Germinal center (tissue), 1 donor: ENCODE data around the gene C1QC.

Source experiments
- DNase-seq: peaks from one replicate; pipeline ENCODE4 v3.0.0; 2012; ENCODE audit warnings: mixed read lengths, low spot score

C1QC gene

DNA sequence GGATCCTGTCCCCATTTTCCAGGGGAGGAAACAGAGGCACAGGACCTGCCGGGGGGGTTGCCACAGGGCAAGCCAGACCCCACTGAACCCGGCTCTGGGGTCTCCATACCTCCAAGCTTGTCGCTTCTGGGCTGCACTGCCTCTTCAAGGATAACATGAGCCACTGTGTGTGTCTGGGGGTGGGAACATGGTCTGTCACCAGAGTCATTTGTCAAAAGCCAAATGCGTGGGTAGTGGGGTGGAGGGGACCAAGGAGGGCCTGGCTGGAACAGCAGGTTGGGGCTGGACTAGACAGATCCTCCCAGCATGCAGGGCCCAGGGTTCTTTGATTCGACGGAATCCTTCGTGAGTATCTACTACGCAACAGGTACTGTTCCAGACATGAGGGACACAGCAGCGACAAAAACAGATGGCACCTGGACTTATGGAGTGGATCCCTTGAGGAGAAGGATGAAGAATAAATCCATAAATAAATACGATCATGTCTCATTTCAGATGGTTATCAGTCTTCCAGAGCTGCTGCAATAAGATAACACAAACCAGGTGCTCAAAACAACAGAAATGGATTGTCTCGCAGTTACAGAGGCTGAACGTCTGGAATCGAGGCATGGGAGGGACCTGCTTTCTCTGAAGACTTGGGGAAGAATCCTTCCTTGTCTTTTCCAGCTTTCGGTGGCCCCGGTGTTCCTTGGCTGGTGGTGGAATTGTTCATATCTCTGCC is 38.3 kb downstream of the C1QC start:
- DNase-seq, result no peak

- DNase-seq, result no peak
These were observed 40.1 kb downstream of the C1QC start for GRCh38 chr1:22683547-22683946.

GRCh38 chr1:22685591-22686059 is 42.2 kb downstream of the C1QC start:
- no peak for DNase-seq

DNA sequence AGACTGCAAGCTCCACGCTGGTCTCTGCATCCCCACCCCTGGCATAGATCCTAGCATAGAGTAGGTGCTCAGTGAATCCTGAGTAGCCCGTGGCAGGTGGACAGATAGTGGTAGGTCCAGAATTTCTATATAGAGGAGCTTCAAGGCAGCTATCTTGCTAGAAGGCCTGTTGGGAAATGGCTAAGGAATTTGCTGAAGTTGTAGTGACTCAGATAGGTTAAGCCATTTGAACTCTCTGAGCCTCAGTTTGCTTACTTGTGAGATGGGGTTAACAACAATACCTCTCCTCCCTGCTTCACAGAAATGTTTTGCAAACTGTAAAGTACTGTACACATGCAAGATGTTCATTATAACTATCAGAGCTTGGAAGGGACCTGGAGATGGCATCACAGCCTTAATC is 43.8 kb downstream of the C1QC start:
- no peak for DNase-seq

DNA sequence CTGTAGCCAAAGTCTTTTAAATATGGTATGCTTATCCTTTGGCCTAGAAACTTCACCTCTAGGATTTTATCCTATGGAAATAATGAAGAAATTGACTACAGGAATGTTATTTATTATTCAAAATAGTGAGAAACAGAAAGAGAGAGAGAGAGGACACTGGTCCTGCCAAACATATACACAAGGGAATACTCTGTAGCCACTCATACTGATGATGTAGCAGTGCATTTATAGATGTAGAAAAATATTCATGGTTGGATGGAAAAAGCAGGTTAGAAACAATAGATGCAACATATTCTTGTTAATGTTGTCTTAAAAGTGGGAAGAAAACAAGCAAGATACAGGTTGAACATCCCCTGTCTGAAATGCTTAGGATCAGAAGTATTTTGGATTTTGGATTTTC is 45.0 kb downstream of the C1QC start:
- DNase-seq, result no peak

DNA sequence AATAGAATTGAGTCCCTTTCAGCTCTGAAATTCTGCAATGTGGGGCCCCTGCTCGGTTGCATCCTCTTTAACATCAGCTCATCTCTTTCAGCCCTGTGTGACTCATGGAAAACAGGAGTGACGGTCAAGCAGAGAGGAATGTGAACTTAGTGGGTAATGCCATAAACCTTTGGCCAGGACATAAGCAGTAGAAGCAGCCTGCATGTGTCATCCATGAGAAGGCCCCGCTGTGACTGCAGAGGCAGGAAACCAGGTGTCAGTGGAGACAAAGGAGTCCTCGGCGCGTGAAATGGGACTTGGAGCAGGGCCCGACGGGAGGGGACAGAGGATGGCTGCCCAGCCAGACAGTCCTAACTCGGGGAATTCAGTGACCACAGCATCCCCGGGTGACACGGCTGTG is 46.1 kb downstream of the C1QC start:
- no peak for DNase-seq

GRCh38 chr1:22691031-22691753 is 47.8 kb downstream of the C1QC start:
- DNase-seq, result no peak

GRCh38 chr1:22694172-22694571 is 50.7 kb downstream of the C1QC start:
- DNase-seq, result no peak

DNA sequence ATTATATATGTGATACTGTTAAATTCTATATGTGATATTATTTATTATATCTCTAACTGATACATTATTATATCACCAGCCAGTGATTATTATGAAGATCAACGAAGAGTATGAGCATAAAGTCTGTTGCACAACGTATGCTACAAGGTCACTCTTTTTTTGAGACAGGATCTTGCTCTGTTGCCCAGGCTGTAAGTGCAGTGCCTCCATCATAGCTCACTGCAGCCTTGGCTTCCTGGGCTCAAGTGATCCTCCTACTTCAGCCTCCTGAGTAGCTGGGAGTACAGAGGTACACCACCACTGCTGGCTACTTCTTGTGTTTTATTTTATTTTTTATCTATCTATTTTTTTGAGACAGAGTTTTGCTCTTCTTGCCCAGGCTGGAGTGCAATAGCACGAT is 53.2 kb downstream of the C1QC start:
- no peak for DNase-seq
